NOMO-1 treated with DMSO at 0.1 percent for 48 hours (cell line): ENCODE results near the gene UBE2E2.

Experiments
- DNase-seq: peaks from one replicate; lab custom pipeline; 2025; ENCODE audit not compliant: unreplicated experiment; lab: John Stamatoyannopoulos, UW

Gene UBE2E2

DNA sequence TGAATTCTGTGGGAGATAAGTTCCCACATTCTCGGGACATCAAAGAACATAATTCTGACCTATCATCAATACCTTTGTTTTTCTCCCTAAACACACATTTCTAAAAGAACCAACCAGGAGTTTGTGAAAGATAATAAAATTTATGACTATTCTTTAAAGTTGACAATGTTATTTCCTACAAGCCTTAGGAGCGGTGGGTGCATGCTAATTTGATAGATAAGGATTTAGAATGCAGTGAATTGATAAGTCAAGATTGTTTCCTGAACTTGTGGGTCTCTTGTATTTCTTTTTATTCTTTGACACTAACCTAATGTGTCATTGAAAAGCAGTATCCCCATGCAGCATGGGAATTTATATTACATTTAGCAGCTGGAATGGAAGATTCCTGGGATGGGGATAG lies 10.3 kb upstream of the UBE2E2 start:
- DNase-seq, result no peak

GRCh38 chr3:23193831-23194230 lies 9.3 kb upstream of the UBE2E2 start:
- peak; percentile 44 for DNase-seq

- DNase-seq, result no peak
Measured at GRCh38 chr3:23198801-23199200, 4.3 kb upstream of the UBE2E2 start.

DNA sequence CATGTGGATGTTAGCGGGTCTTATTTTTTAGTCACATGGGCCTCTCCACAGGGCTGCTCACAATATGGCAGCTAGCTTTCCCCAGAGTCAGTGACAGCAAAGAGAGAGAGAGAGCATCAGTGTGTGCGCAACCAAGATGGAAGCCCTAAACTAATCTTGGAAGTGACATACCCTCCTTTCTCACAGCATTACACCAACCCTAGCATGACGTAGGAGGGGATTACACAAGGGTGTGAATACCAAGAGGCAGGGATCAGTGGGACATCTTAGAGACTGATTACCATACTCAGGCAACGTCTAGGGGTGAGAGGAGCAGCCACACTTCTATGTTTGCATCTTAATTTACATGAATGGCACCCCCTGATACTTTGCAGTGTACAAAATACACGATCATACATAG lies 3.5 kb upstream of the UBE2E2 start:
- no peak for DNase-seq

DNA sequence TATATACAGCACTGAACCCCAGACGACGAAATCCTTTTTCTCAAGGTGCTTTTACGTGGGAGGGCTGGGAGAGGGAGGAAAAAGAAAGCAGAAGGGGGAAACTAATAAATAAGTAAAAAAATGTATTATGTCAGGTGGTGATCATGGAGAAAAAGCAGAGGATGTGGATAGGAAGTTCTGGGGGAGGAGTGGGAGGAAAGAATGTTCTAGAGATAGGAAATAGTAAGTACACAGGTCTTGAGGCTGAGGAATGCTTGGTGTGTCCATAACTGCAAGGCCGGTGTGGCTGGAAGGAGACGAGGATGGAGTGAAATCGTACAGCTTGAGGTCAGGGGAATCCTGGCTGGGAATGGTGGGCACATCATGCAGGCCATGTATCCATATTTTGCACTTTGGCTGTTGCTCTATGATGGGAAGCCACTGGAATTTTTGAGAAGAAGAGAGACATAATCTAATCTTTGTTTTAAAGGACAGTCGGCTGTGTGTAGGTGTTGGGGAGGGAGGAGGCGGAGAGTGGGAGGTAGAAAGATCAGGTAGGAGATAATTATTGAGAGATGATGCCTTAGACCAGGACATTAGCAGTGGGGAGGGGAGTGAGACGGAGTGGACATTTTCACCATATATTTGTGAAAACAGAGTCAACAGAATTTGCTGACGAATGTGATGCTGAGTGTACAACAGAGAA lies 1.8 kb upstream of the UBE2E2 start:
- no peak for DNase-seq

DNA sequence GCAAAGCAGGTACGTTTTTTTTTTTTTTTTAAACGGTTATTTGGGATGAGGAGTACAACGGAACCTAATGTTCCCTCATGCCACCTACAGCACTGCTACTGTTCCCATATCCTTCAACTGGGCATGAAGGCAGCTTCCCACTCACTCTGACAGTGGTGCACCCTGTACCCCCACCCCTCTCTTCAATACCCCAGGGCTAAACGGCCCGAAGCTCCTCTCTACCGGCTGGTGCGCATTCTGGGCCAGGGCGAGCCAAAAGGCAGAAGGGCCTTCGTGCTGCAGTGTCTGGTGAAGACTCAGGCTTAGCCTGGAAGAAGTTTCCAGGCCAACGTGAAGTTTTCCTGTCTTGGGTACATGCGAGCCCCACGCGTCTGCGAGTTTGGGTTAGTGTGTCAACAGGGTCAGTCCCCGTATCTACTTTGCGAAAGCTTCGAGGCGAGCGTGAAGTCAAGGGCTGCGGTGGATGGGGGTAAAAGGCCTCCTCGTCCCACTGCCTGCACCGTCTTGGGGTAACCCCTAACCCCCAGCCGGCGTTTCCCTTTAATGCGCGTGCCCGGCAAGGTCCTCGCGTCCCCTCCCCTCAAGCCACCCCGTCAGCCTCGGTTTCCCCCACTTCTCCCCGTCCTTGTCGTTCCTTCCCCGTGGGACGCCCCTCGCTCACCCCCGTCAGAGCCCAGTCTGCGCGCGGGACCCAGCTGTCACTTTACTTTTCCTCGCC lies 765 bp upstream of the UBE2E2 start:
- DNase-seq, result no peak

- no peak for DNase-seq
Measured at GRCh38 chr3:23203708-23204330, 692 bp downstream of the UBE2E2 start.

GRCh38 chr3:23206366-23206765 lies 3.2 kb downstream of the UBE2E2 start:
- DNase-seq, result no peak

- DNase-seq, result no peak
Measured at GRCh38 chr3:23209103-23209502, 6.0 kb downstream of the UBE2E2 start.

DNA sequence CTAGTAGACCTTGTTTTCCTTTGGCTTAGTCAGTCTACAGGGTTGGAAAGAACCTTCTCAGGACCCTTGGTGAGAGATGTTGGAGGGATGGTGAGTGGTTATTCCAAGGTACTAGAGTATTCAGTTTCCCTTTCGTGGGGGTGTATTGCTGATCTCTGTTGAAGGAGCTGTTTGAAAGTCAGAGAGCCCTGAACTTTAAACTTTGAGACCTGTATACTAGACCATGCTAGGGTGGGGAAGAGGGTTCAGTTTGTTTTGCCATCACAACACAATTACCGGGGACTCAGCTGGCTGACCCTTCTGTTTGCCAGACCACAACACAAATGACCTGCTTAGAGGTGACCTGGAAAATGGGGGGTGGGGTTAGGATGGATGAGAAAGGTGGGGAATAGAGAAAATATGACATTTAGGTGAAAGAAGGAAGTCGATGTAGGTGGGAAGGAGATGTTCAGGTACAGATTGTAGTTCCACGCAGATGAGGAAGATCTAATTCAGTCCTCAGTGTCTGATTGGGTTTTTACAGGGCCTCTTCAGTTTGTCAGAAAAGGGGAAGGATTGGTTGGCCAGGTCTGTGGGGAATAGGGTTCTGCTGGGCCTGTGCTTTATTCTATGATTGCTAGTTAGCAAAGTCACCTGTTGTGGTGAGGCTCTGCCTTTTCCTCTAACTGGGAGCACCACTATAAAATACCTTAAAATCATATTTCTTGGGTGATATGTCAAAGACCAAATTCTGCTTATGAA lies 6.8 kb downstream of the UBE2E2 start:
- no peak for DNase-seq

DNA sequence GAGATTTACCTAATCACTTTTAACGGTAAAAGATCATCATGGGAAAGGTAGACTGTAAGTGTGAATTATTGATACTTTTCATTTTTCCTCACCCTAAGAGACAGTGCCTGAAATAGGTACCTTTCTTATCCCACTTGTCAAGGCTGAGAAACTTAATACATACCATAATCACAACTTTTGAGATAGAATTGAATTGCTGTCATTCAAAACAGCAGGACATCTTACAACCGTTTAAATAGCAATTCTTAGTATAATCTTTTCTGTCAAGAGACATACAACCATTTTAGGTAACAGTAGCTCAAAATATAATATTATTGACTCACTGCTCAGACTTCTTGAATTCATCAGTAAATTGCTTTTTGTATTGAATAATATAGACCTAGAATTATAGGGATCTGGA lies 10.7 kb downstream of the UBE2E2 start:
- DNase-seq, result no peak

GRCh38 chr3:23217872-23218554 lies 14.9 kb downstream of the UBE2E2 start:
- DNase-seq, result no peak

DNA sequence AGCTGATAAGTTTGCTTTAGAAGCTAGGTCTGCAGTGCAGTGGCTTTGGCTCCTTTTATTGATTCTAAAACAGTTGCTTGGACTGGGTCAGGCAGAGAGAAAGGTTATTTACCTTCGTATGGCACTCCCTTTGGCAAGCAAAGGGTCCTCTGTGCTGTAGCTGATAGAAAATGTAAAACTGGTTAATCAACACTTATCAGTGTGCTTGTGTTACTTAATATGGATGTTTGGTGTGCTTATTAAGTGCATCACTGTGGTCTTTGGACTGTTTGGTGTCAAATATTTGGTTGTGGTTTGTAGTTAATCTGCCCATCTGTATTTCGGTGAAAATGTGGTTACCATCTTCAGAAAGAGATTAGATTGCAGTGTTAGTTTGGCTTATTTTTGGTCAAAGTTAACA lies 16.0 kb downstream of the UBE2E2 start:
- DNase-seq, result no peak

DNA sequence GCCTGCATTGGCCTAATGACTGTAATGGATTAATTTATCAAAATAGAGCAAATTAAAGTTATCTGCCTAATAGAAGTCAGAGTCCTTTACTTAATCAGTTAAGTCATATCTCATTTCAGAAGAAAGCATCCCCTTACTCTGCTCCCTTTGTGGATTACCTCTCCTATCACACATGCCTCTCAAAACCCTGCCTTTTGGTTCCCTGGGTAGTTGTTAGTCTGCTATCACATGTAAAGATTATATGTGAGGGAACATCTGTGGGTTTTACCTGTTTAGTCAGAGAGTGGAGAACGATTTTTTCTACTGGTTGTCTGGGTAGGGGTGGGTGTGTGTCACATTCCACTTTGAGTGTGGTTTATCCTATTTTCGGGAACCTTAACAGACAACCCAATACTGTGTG lies 16.4 kb downstream of the UBE2E2 start:
- DNase-seq, result no peak

DNA sequence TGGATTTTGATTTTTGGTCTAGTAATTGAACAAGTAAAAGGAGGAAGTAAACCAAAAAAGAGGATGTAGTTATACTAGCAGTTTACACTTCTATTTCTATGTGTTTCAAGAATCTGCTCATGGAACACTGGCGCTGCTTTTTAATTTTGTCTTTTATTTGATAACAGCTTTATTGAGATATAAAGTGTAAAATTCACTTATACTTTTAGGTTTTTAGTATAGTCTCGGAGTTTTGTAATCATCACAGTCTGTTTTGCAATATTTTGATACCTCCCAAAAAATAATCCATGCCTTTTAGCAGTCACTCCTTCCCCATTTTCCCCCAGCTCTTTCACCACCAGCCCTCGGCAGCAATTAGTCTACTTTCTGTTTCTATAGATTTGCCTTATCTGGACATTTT lies 18.0 kb downstream of the UBE2E2 start:
- DNase-seq, result peak; percentile 91

- no peak for DNase-seq
Measured at GRCh38 chr3:23232016-23232415, 28.9 kb downstream of the UBE2E2 start.

GRCh38 chr3:23232854-23233253 lies 29.7 kb downstream of the UBE2E2 start:
- DNase-seq, result no peak

- no peak for DNase-seq
Measured at GRCh38 chr3:23235264-23235663, 32.1 kb downstream of the UBE2E2 start.

GRCh38 chr3:23236890-23237289 lies 33.8 kb downstream of the UBE2E2 start:
- no peak for DNase-seq

DNA sequence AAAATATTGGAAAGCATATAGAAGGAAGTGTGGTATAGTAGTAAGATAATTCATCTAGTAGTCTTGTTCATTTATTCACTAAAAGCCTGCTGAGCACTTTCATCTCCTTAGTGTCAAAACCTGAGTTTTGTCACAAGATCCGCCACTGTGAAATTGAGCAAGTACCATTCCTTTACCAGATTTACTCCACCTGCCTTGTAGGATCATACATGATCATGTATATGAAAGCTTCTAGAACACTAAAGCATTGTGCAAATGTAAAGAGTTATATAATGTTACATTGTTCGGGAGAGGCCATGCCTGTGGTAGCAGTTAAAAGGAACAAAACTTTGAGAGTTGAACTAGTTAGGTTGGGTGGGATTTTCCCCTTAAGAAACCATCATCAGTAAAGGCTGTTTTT lies 35.0 kb downstream of the UBE2E2 start:
- no peak for DNase-seq

- DNase-seq, result no peak
Measured at GRCh38 chr3:23238578-23238977, 35.5 kb downstream of the UBE2E2 start.
